Prostate gland (tissue), 2 donors: ENCODE data around the gene TNIP1. TPM values are rescaled to one million over a fixed set of nuclear protein-coding genes. Genes with fewer than 3 reads are reported as not detected.

Experiments
- DNase-seq: peaks from one replicate; pipeline ENCODE4 v3.0.0-alpha.2; 2019; ENCODE audit warnings: low spot score
- H3K27ac ChIP-seq, 2 donors: fragments of 200-600 bp; sonication (generic); 2 replicates each; pipeline ENCODE4 v1.5.1; 2017 to 2019
- H3K27me3 ChIP-seq: fragments of 200-600 bp; sonication (generic); replicated peaks from 2 replicates; pipeline ENCODE4 v1.5.1; 2019; ENCODE audit not compliant: insufficient read depth
- H3K36me3 ChIP-seq, 2 donors: fragments of 200-600 bp; sonication (generic); 1 replicate in 1 of 2; 2 replicates in 1 of 2; pipeline versions ENCODE4 v1.5.1 to v1.8.1; 2017 to 2019
- H3K4me1 ChIP-seq: fragments of 200-600 bp; sonication (generic); replicated peaks from 2 replicates; pipeline ENCODE4 v1.5.1; 2019
- H3K4me3 ChIP-seq, 2 donors: fragments of 200-600 bp; sonication (generic); 2 replicates each; pipeline ENCODE4 v1.5.1; 2017 to 2019
- H3K9me3 ChIP-seq: fragments of 200-600 bp; sonication (generic); 2 replicates; pipeline ENCODE4 v1.5.1; 2017
- POLR2A ChIP-seq: fragments of 450-650 bp; IDR thresholded peaks from one replicate; pipeline ENCODE4 v1.6.1; 2016; ENCODE audit warnings: antibody characterized with exemption, mild to moderate bottlenecking
- POLR2AphosphoS5 ChIP-seq: sonication (generic); formaldehyde crosslinking; IDR thresholded peaks from one replicate; pipeline ENCODE4 v1.6.1; 2017; ENCODE audit warnings: antibody characterized with exemption
- WGBS: methylation state at CpG from one replicate; pipeline ENCODE4 v1.1.5; 2018; 5-methylcytosine and 5-hydroxymethylcytosine counted together
- intact Hi-C: fragments of 100-400 bp; cut with DNase I; formaldehyde crosslinking; loops from one replicate; pipeline ENCODE4 v1.14.2; 2022
- total RNA-seq, 2 donors: library from RNA; depleted of rRNA; stranded (reverse); fragments of >200 nt; gene quantifications; one replicate each; pipeline ENCODE4 v1.1.0, GENCODE V29; 2016
- TF ChIP-seq, protein P1 (sequence below), 4 experiments: fragments of 200-600 bp in 2 of 4; fragments of 450-650 bp in 2 of 4; sonication (generic) in 2 of 4; IDR thresholded peaks; 1 replicate in 3 of 4; 2 replicates in 1 of 4; pipeline ENCODE4 v1.5.1; 2016 to 2019; ENCODE audit warnings: antibody characterized with exemption in 4 of 4, mild to moderate bottlenecking in 2 of 4, moderate library complexity in 2 of 4

Gene TNIP1
- total RNA-seq, 2 donors from 2014 or later, result 61.9 to 81.6 TPM

- WGBS, result 59% methylated on average over 12 of the region's 12 CpGs
- Histone ChIP-seq H3K4me3 (no peak overlapping the region), H3K36me3 (peaks cover 12 to 26% of the 10 kb centered on the region in 2 donors), H3K27ac (peak overlapping the region; percentile 34 to 36), H3K9me3 (no peaks in the 10 kb centered on the region), H3K4me1 (no peaks in the 10 kb centered on the region), H3K27me3 (no peaks in the 10 kb centered on the region)
- no peak for DNase-seq
- no peak for TF ChIP-seq POLR2AphosphoS5
- no peak for TF ChIP-seq POLR2A
- TF ChIP-seq, protein P1, sequence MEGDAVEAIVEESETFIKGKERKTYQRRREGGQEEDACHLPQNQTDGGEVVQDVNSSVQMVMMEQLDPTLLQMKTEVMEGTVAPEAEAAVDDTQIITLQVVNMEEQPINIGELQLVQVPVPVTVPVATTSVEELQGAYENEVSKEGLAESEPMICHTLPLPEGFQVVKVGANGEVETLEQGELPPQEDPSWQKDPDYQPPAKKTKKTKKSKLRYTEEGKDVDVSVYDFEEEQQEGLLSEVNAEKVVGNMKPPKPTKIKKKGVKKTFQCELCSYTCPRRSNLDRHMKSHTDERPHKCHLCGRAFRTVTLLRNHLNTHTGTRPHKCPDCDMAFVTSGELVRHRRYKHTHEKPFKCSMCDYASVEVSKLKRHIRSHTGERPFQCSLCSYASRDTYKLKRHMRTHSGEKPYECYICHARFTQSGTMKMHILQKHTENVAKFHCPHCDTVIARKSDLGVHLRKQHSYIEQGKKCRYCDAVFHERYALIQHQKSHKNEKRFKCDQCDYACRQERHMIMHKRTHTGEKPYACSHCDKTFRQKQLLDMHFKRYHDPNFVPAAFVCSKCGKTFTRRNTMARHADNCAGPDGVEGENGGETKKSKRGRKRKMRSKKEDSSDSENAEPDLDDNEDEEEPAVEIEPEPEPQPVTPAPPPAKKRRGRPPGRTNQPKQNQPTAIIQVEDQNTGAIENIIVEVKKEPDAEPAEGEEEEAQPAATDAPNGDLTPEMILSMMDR (IDR thresholded peaks at IDR 0.05), result no peak
- intact Hi-C loops, result no loop called here
Measured at GRCh38 chr5:151037561-151038411, 43.0 kb downstream of the TNIP1 start.

DNA sequence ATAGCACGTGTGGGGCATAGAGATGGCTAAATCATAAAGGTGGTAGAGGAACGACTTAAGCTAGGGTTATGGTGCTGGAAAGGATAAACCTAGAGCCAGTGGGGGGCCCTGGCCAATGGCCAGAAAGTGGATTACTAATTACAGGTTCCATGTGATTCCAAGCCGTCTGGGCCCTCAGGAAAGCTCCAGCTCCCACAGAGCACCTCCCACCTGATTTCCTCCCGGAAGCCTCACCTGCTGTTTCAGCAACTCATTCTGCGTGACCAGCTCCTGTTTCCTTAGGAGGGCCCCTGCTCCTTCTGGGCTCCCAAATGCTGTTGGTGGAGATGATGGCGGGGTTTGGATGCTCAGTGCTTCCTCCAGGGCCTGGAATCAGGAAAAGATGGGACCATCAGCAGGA is 44.3 kb downstream of the TNIP1 start:
- Histone ChIP-seq H3K36me3 (peaks cover 11 to 34% of the 10 kb centered on the region in 2 donors), H3K27me3 (no peaks in the 10 kb centered on the region), H3K27ac (no peak overlapping the region), H3K4me3 (no peak overlapping the region), H3K4me1 (no peaks in the 10 kb centered on the region), H3K9me3 (no peaks in the 10 kb centered on the region)
- DNase-seq, result no peak
- intact Hi-C loops, result no loop called here
- TF ChIP-seq, protein P1 (IDR thresholded peaks at IDR 0.05), result no peak
- no peak for TF ChIP-seq POLR2AphosphoS5
- no peak for TF ChIP-seq POLR2A
- 81% methylated on average over 6 of the region's 6 CpGs for WGBS

GRCh38 chr5:151034422-151035379 is 46.1 kb downstream of the TNIP1 start:
- Histone ChIP-seq H3K27me3 (no peaks in the 10 kb centered on the region), H3K4me3 (no peak overlapping the region), H3K36me3 (peaks cover 11 to 35% of the 10 kb centered on the region in 2 donors), H3K4me1 (peaks cover 7% of the 10 kb centered on the region), H3K9me3 (no peaks in the 10 kb centered on the region), H3K27ac (no peak overlapping the region)
- intact Hi-C loops, result no loop called here
- no peak for DNase-seq
- 92% methylated on average over 19 of the region's 19 CpGs for WGBS
- TF ChIP-seq POLR2A (no peak), POLR2AphosphoS5 (no peak)
- TF ChIP-seq, protein P1 (IDR thresholded peaks at IDR 0.05), result no peak

GRCh38 chr5:151033217-151033934 is 47.5 kb downstream of the TNIP1 start:
- intact Hi-C loops, result no loop called here
- Histone ChIP-seq H3K36me3 (peaks cover 14 to 26% of the 10 kb centered on the region in 2 donors), H3K9me3 (no peaks in the 10 kb centered on the region), H3K4me1 (peaks cover 7% of the 10 kb centered on the region), H3K27ac (no peak overlapping the region), H3K27me3 (no peaks in the 10 kb centered on the region), H3K4me3 (no peak overlapping the region)
- no peak for DNase-seq
- no peak for TF ChIP-seq POLR2AphosphoS5
- TF ChIP-seq, protein P1 (IDR thresholded peaks at IDR 0.05), result no peak
- no peak for TF ChIP-seq POLR2A
- WGBS, result 96% methylated on average over 14 of the region's 14 CpGs
